KMS-11 (cell line): ENCODE data around the gene PROM1.

Experiments
- H2AFZ ChIP-seq: fragments of 200-600 bp; sonication (generic); 2 replicates; pipeline ENCODE4 v1.6.1; 2016; ENCODE audit warnings: antibody characterized with exemption, mixed run types, low read depth
- H3K27ac ChIP-seq: fragments of 200-600 bp; sonication (generic); 2 replicates; pipeline ENCODE4 v1.6.1; 2016; ENCODE audit warnings: mild to moderate bottlenecking, mixed run types
- H3K27me3 ChIP-seq: fragments of 200-600 bp; sonication (generic); 2 replicates; pipeline ENCODE4 v1.6.1; 2017; ENCODE audit warnings: mild to moderate bottlenecking, low read depth, mixed run types, moderate library complexity; ENCODE audit not compliant: insufficient read depth
- H3K36me3 ChIP-seq: fragments of 200-600 bp; sonication (generic); 2 replicates; pipeline ENCODE4 v1.6.1; 2017; ENCODE audit warnings: mild to moderate bottlenecking, mixed run types; ENCODE audit not compliant: insufficient read depth
- H3K4me1 ChIP-seq: fragments of 200-600 bp; sonication (generic); 2 replicates; pipeline ENCODE4 v1.6.1; 2016; ENCODE audit warnings: mild to moderate bottlenecking, low read depth, mixed run types; ENCODE audit not compliant: poor library complexity, severe bottlenecking
- H3K4me2 ChIP-seq: fragments of 200-600 bp; sonication (generic); 2 replicates; pipeline ENCODE4 v1.7.0; 2016; ENCODE audit warnings: mild to moderate bottlenecking, mixed run types
- H3K4me3 ChIP-seq: fragments of 200-600 bp; sonication (generic); IDR thresholded peaks from 2 replicates; pipeline ENCODE4 v1.6.1; 2017; ENCODE audit warnings: low read depth, low read length, mixed read lengths; ENCODE audit not compliant: insufficient read depth
- H3K79me2 ChIP-seq: fragments of 200-600 bp; sonication (generic); 2 replicates; pipeline ENCODE4 v1.6.1; 2016; ENCODE audit warnings: low read depth, mixed run types; ENCODE audit not compliant: insufficient read depth
- H3K9ac ChIP-seq: fragments of 200-600 bp; sonication (generic); 2 replicates; pipeline ENCODE4 v1.6.1; 2016; ENCODE audit warnings: mild to moderate bottlenecking, mixed run types
- H4K20me1 ChIP-seq: fragments of 200-600 bp; sonication (generic); 2 replicates; pipeline ENCODE4 v1.6.1; 2016; ENCODE audit warnings: mild to moderate bottlenecking, mixed run types; ENCODE audit not compliant: insufficient read depth
- TF ChIP-seq, protein P1 (sequence below): fragments of 200-600 bp; sonication (generic); conservative IDR thresholded peaks from 2 replicates; pipeline ENCODE4 v1.6.1; 2017; ENCODE audit warnings: low read depth, mild to moderate bottlenecking, antibody characterized with exemption, low read length, moderate library complexity, mixed read lengths

PROM1 gene

DNA sequence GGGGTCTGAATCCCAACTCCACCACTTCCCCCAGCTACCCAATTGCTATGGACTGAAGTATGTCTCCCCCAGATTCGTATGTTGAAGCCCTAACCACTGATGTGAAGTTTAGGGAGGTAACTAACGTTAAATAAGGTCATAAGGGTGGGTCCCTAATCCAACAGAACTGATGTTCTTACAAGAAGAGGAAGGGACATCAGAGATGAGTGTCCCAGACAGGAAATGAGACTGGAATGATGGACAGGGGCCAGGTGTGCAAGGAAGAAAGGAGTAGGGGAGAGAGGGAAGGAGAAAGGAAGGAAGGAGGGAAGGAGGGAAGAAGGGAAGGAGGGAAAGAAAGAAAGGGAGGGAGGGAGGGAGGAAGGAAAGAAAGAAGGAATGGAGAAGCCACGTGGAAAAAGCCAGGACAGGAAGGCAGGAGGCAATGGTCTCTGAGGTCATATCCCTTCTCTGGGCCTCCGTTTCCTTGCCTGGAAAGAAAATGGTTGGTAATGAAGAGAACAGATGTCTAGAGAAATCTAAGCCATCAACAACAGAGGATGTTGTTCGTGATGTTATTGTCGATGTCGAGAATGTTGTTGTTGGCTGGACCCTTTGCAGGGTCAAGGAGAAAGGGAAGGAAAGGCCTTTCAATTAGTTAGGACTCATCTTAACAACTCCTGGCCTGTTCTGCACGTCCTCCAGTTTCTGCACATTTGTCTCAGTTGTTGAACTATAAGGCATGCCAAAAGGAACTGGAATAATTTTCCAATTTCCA, 61.8 kb downstream of the PROM1 start:
- H2AFZ ChIP-seq: no peak overlapping the region
- no peaks in the 10 kb centered on the region for H3K36me3 ChIP-seq
- H3K27me3 ChIP-seq: no peaks in the 10 kb centered on the region
- no peak overlapping the region for H3K27ac ChIP-seq
- no peaks in the 10 kb centered on the region for H4K20me1 ChIP-seq
- H3K9ac ChIP-seq: no peak overlapping the region
- TF ChIP-seq, protein P1, sequence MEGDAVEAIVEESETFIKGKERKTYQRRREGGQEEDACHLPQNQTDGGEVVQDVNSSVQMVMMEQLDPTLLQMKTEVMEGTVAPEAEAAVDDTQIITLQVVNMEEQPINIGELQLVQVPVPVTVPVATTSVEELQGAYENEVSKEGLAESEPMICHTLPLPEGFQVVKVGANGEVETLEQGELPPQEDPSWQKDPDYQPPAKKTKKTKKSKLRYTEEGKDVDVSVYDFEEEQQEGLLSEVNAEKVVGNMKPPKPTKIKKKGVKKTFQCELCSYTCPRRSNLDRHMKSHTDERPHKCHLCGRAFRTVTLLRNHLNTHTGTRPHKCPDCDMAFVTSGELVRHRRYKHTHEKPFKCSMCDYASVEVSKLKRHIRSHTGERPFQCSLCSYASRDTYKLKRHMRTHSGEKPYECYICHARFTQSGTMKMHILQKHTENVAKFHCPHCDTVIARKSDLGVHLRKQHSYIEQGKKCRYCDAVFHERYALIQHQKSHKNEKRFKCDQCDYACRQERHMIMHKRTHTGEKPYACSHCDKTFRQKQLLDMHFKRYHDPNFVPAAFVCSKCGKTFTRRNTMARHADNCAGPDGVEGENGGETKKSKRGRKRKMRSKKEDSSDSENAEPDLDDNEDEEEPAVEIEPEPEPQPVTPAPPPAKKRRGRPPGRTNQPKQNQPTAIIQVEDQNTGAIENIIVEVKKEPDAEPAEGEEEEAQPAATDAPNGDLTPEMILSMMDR: no peak
- no peak overlapping the region for H3K4me2 ChIP-seq
- no peaks in the 10 kb centered on the region for H3K4me1 ChIP-seq
- no peak overlapping the region for H3K4me3 ChIP-seq
- no peaks in the 10 kb centered on the region for H3K79me2 ChIP-seq

DNA sequence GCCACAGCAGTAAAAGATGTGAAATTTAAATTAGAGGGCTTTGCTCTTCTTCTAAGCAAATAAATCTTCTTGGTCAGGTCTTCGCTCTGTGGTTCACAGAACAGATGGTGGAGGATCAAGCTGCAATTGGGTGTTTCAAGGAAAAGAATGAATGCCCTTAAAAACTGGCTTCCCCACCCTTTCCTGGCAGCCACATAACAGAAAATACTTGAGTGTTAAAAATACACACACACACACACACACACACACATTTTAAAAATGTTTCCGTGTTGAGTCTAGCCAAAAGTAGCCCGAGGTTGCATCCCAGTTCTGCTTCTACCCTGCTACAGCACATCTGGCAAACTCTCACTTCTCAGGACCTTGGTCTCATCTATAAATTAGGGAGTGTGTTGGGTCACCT, 64.2 kb downstream of the PROM1 start:
- no peaks in the 10 kb centered on the region for H3K27me3 ChIP-seq
- H3K4me3 ChIP-seq: no peak overlapping the region
- no peaks in the 10 kb centered on the region for H3K4me1 ChIP-seq
- H3K9ac ChIP-seq: no peak overlapping the region
- H3K4me2 ChIP-seq: no peak overlapping the region
- no peak overlapping the region for H2AFZ ChIP-seq
- H3K79me2 ChIP-seq: no peaks in the 10 kb centered on the region
- no peak overlapping the region for H3K27ac ChIP-seq
- TF ChIP-seq, protein P1: no peak
- no peaks in the 10 kb centered on the region for H4K20me1 ChIP-seq
- no peaks in the 10 kb centered on the region for H3K36me3 ChIP-seq

DNA sequence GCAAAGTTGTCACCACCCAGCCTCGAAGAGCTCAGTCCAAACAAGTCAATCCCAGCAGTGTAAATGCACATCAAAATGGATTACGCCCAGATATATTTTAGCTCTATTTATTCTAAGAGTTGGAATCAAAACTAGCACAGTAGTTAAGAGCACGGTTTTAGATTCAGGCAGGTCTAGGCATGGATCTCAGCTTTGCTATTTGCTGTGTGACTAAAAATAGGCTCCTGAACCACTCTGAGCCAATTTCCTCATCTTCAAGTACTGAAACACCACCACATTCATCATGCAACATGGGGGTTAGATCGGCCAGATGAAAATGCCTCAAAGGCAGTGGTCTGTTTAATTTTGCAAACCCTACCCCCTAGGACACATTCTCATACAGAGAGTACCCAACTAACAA, 65.0 kb downstream of the PROM1 start:
- Histone ChIP-seq H2AFZ (no peak overlapping the region), H3K4me3 (no peak overlapping the region), H3K4me2 (no peak overlapping the region), H3K79me2 (no peaks in the 10 kb centered on the region), H3K4me1 (no peaks in the 10 kb centered on the region), H3K27me3 (no peaks in the 10 kb centered on the region), H3K27ac (no peak overlapping the region), H3K9ac (no peak overlapping the region), H3K36me3 (no peaks in the 10 kb centered on the region), H4K20me1 (no peaks in the 10 kb centered on the region)
- TF ChIP-seq, protein P1: no peak

DNA sequence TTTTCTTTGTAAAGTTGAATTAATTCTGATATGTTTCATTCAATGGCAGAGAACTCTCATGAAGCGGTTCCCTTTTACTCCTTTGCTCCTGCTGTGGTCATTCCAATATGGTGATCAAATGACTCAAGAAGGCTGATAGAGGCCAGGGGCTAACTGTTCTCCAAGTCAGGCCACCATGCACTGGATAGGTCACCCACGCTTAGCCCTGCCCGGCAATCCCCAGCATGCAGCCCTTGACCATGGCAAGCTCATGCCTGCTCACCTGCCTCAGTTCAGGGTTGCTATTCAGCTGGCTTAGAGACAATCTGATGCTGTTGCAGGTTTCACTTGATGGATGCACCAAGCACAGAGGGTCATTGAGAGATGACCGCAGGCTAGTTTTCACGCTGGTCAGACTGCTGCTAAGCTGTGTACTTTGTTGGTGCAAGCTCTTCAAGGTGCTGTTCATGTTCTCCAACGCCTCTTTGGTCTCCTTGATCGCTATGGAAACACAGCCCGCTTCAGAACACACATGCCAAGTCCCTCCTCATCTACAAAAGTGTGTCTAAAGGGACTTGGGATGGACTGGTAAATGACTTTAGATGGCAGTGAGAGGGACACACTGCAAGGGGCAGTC, 65.7 kb downstream of the PROM1 start:
- TF ChIP-seq, protein P1: no peak
- H3K4me3 ChIP-seq: no peak overlapping the region
- no peaks in the 10 kb centered on the region for H3K36me3 ChIP-seq

More for the DNA sequence above, 65.7 kb downstream of the PROM1 start:
- Histone ChIP-seq H3K27ac (no peak overlapping the region), H3K79me2 (no peaks in the 10 kb centered on the region), H3K9ac (no peak overlapping the region), H3K4me1 (no peaks in the 10 kb centered on the region), H3K4me2 (no peak overlapping the region), H2AFZ (no peak overlapping the region), H3K27me3 (no peaks in the 10 kb centered on the region), H4K20me1 (no peaks in the 10 kb centered on the region)
